ENCODE data around the gene FRMD4A.
"Not testable (repeated sequence)": the region's sequence is repeated elsewhere in the genome, so short reads cannot be mapped to it uniquely, and the experiment has no call there.

The FRMD4A gene

GRCh38 chr10:13834581-13835286 is 496.0 kb downstream of the FRMD4A start:
- Histone ChIP-seq H3K36me3 (no peaks in the 10 kb centered on the region), H3K27ac (no peak overlapping the region), H3K27me3 (peaks cover 17% of the 10 kb centered on the region), H3K4me1 (ENCODE audit: control insufficient read depth in 1 of 2, insufficient read depth in 1 of 2, low read depth in 1 of 2, low read length in 1 of 2) (no peaks in the 10 kb centered on the region), H3K4me3 (ENCODE audit: low read depth in 1 of 2, low read length in 1 of 2) (no peak overlapping the region), H3K9me3 (no peaks in the 10 kb centered on the region)
- TF ChIP-seq CTCF (IDR thresholded peaks at IDR 0.05): no peak

- Histone ChIP-seq H3K4me1 (ENCODE audit: control insufficient read depth in 1 of 2, insufficient read depth in 1 of 2, low read depth in 1 of 2, low read length in 1 of 2) (no peaks in the 10 kb centered on the region), H3K36me3 (no peaks in the 10 kb centered on the region), H3K27me3 (peaks cover 19% of the 10 kb centered on the region), H3K27ac (no peak overlapping the region), H3K4me3 (ENCODE audit: low read depth in 1 of 2, low read length in 1 of 2) (no peak overlapping the region), H3K9me3 (no peaks in the 10 kb centered on the region)
- no peak for TF ChIP-seq CTCF (IDR thresholded peaks at IDR 0.05)
Measured at GRCh38 chr10:13831711-13832141, 499.0 kb downstream of the FRMD4A start.

GRCh38 chr10:13830385-13830784 is 500.3 kb downstream of the FRMD4A start:
- TF ChIP-seq CTCF (IDR thresholded peaks at IDR 0.05): no peak
- peaks cover 22% of the 10 kb centered on the region for H3K27me3 ChIP-seq

GRCh38 chr10:13829790-13830189 is 500.9 kb downstream of the FRMD4A start:
- H3K36me3 ChIP-seq: no peaks in the 10 kb centered on the region
- no peaks in the 10 kb centered on the region for H3K9me3 ChIP-seq
- H3K4me1 ChIP-seq (ENCODE audit: control insufficient read depth in 1 of 2, insufficient read depth in 1 of 2, low read depth in 1 of 2, low read length in 1 of 2): no peaks in the 10 kb centered on the region
- H3K4me3 ChIP-seq (ENCODE audit: low read depth in 1 of 2, low read length in 1 of 2): no peak overlapping the region
- no peak for TF ChIP-seq CTCF (IDR thresholded peaks at IDR 0.05)
- H3K27me3 ChIP-seq: peaks cover 16% of the 10 kb centered on the region
- no peak overlapping the region for H3K27ac ChIP-seq

More at GRCh38 chr10:13830385-13830784, 500.3 kb downstream of the FRMD4A start:
- no peaks in the 10 kb centered on the region for H3K4me1 ChIP-seq (ENCODE audit: control insufficient read depth in 1 of 2, insufficient read depth in 1 of 2, low read depth in 1 of 2, low read length in 1 of 2)
- no peak overlapping the region for H3K27ac ChIP-seq
- H3K9me3 ChIP-seq: no peaks in the 10 kb centered on the region
- no peak overlapping the region for H3K4me3 ChIP-seq (ENCODE audit: low read depth in 1 of 2, low read length in 1 of 2)
- H3K36me3 ChIP-seq: no peaks in the 10 kb centered on the region

- H3K27ac ChIP-seq; H3K36me3 ChIP-seq; H3K9me3 ChIP-seq; H3K4me1 ChIP-seq (ENCODE audit: control insufficient read depth in 1 of 2, insufficient read depth in 1 of 2, low read depth in 1 of 2, low read length in 1 of 2); H3K4me3 ChIP-seq (ENCODE audit: low read depth in 1 of 2, low read length in 1 of 2): not testable (repeated sequence)
- peaks cover 18% of the 10 kb centered on the region for H3K27me3 ChIP-seq
Measured at GRCh38 chr10:13828284-13828683, 502.4 kb downstream of the FRMD4A start.

GRCh38 chr10:13827076-13827797 is 503.5 kb downstream of the FRMD4A start:
- Histone ChIP-seq H3K27me3 (peaks cover 28% of the 10 kb centered on the region), H3K27ac (no peak overlapping the region), H3K4me3 (ENCODE audit: low read depth in 1 of 2, low read length in 1 of 2) (no peak overlapping the region), H3K9me3 (no peaks in the 10 kb centered on the region), H3K36me3 (no peaks in the 10 kb centered on the region), H3K4me1 (ENCODE audit: control insufficient read depth in 1 of 2, insufficient read depth in 1 of 2, low read depth in 1 of 2, low read length in 1 of 2) (no peaks in the 10 kb centered on the region)
- no peak for TF ChIP-seq CTCF (IDR thresholded peaks at IDR 0.05)
